ENCODE measurements around the gene PURA. TPM values are rescaled to one million over a fixed set of nuclear protein-coding genes. Genes with fewer than 3 reads are reported as not detected.

The PURA gene
- total RNA-seq, 2 donors from 2014 or later = 29.1 to 34.6 TPM

- Histone ChIP-seq H3K27ac (no peak overlapping the region), H3K36me3 (replicated peaks in 1 of 2; ENCODE audit: insufficient read depth in 1 of 2, low read depth in 2 of 2) (no peaks in the 10 kb centered on the region), H3K4me1 (peaks cover 17% of the 10 kb centered on the region), H3K27me3 (no peaks in the 10 kb centered on the region), H3K9me3 (no peaks in the 10 kb centered on the region), H3K4me3 (no peak overlapping the region)
- TF ChIP-seq POLR2A (IDR thresholded peaks at IDR 0.05) (no peak), CTCF (IDR thresholded peaks at IDR 0.05) (no peak)
- 56 to 65% methylated on average over 2 of the region's 2 CpGs for WGBS, 2 donors
- no peak for ATAC-seq
- no peak for DNase-seq
- intact Hi-C loops (cut with DNase I) = no loop called here
These were observed 58.6 kb downstream of the PURA start for GRCh38 chr5:140172483-140172882.

GRCh38 chr5:140174014-140174413 lies 60.1 kb downstream of the PURA start:
- Histone ChIP-seq H3K4me3 (no peak overlapping the region), H3K27ac (peak overlapping the region in 3 of 4 donors; percentile 97 to 100 (median 99)), H3K27me3 (no peaks in the 10 kb centered on the region), H3K4me1 (peaks cover 32% of the 10 kb centered on the region), H3K36me3 (replicated peaks in 1 of 2; ENCODE audit: insufficient read depth in 1 of 2, low read depth in 2 of 2) (no peaks in the 10 kb centered on the region), H3K9me3 (no peaks in the 10 kb centered on the region)
- TF ChIP-seq CTCF (IDR thresholded peaks at IDR 0.05) (no peak), POLR2A (IDR thresholded peaks at IDR 0.05) (no peak)
- 72 to 77% methylated on average over 2 of the region's 2 CpGs for WGBS, 2 donors
- no peak for DNase-seq
- intact Hi-C loops (cut with DNase I) = no loop called here
- ATAC-seq = no peak

DNA sequence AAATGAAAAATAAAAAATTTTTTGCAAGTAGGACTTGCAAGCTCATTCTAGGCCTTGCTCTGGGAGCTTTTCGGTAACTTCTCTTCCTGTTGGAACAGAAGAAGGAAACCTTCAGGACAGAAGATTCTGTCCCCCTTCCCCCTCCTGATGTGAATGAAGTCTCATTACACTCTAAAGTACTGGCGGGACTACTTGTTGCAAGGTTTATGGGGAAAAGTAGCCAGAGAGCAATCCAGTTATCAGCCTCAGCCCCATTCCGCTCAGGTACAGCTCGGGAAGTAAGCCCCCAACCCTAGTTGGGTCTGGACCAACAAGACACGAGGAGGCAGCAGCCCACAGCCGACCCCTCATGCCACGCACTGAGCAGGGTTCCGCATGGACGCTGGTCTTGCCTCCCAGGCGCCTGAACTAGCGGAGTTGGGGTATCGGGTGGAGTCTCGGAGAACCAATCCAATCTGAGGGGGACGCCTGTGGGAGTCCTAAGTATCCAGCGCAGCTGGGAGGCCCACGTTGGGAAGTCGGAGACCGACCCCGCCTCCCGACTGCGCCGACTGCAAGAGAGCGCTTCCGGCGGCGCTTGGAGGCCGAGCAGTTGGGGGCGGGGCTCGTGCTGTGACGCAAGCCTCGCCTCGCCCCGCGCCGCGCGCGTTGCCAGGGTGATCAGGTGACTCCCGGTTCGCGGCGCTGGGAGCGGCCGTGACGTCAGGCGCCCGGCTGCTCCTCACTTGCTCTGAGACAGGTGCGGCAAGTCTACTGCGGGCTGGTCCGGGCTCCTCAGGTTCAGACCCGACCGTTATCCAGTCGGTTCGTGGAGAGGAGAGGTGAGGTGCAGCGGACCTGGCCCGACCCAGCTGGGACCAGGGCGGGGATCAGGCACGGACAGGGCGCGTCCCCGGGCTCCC lies 60.8 kb downstream of the PURA start, which contains the start of gene CYSTM1:
CYSTM1 (plus strand) TSS at position 724 of the 902 bp plus-strand sequence. CDS start 19,278 bp downstream, outside the sequence.
- Histone ChIP-seq H3K36me3 (replicated peaks in 1 of 2; ENCODE audit: insufficient read depth in 1 of 2, low read depth in 2 of 2) (no peaks in the 10 kb centered on the region), H3K27me3 (no peaks in the 10 kb centered on the region), H3K4me3 (peak within 1 kb of the TSS; percentile 83 to 94), H3K9me3 (no peaks in the 10 kb centered on the region), H3K4me1 (peaks cover 37% of the 10 kb centered on the region), H3K27ac (peak within 1 kb of the TSS; percentile 89 to 100 (median 98))
- ATAC-seq (peak; percentile 91), DNase-seq (peak; percentile 98 to 99 (median 98))
- intact Hi-C loops (cut with DNase I) = no loop called here
- WGBS, 2 donors = 2 to 4% methylated on average over 18 to 61 of the region's 61 CpGs
- TF ChIP-seq POLR2A (IDR thresholded peaks at IDR 0.05) (peak; percentile 94 to 97 (median 95)), CTCF (IDR thresholded peaks at IDR 0.05) (peak in 1 of 7 experiments; percentile 27)

Other genes with a start within 250 kb of the PURA start
- 1 to 10 TPM; 5.6 to 6.5 TPM for gene NRG2, start 70.8 kb upstream of the PURA start, total RNA-seq
- 10 to 100 TPM in 1 of 2 donors, 1 to 10 TPM in 1; 6.3 to 16.6 TPM for gene IGIP, start 11.8 kb downstream of the PURA start, total RNA-seq
- 10 to 100 TPM; 56.8 to 97.2 TPM for gene CYSTM1, start 61.1 kb downstream of the PURA start, total RNA-seq
- 10 to 100 TPM; 37.6 to 54.1 TPM for gene PFDN1, start 189.0 kb downstream of the PURA start, total RNA-seq
- gene HBEGF, start 232.5 kb downstream of the PURA start, total RNA-seq = 1 to 10 TPM; 3.1 to 7.3 TPM
- not detected for gene SLC4A9, start 246.1 kb downstream of the PURA start, total RNA-seq

Data from body of pancreas (tissue), 4 donors.